Neural cell (in vitro differentiated cells): ENCODE measurements around the gene COPS8. TPM values are rescaled to one million over a fixed set of nuclear protein-coding genes. Genes with fewer than 3 reads are reported as not detected.

Experiments
- H2AFZ ChIP-seq: fragments of 200-600, 300-800 bp; sonication (generic), shearing (Covaris generic); 2 replicates; pipeline ENCODE4 v1.6.0; 2014; ENCODE audit warnings: low read depth, mild to moderate bottlenecking, antibody characterized with exemption, low read length, moderate library complexity
- H3F3A ChIP-seq: fragments of 200-600 bp; shearing (Covaris generic); 2 replicates; pipeline ENCODE4 v1.6.1; 2016; ENCODE audit warnings: mild to moderate bottlenecking, moderate library complexity, mixed read lengths, antibody characterized with exemption, low read length; ENCODE audit not compliant: insufficient read depth, poor library complexity, severe bottlenecking
- H3K27ac ChIP-seq: fragments of 200-600, 300-800 bp; sonication (generic), shearing (Covaris generic); 2 replicates; pipeline ENCODE4 v1.5.1; 2014; ENCODE audit warnings: mild to moderate bottlenecking, low read length, moderate library complexity
- H3K27me3 ChIP-seq: fragments of 300-800, 200-600 bp; sonication (generic), shearing (Covaris generic); 2 replicates; pipeline ENCODE4 v1.6.0; 2014; ENCODE audit warnings: mild to moderate bottlenecking, low read depth, low read length, moderate library complexity; ENCODE audit not compliant: insufficient read depth
- H3K36me3 ChIP-seq: fragments of 300-800, 200-600 bp; sonication (generic), shearing (Covaris generic); 2 replicates; pipeline ENCODE4 v1.5.1; 2014; ENCODE audit warnings: mild to moderate bottlenecking, antibody characterized with exemption, low read length, moderate library complexity; ENCODE audit not compliant: insufficient read depth
- H3K4me2 ChIP-seq: fragments of 300-800, 200-600 bp; sonication (generic), shearing (Covaris generic); 2 replicates; pipeline ENCODE4 v1.6.0; 2014; ENCODE audit warnings: mild to moderate bottlenecking, low read length
- H3K4me3 ChIP-seq: fragments of 300-800, 200-600 bp; sonication (generic), shearing (Covaris generic); 2 replicates; pipeline ENCODE4 v1.5.1; 2014; ENCODE audit warnings: mild to moderate bottlenecking, low read length, moderate library complexity
- H3K79me2 ChIP-seq: fragments of 200-600 bp; shearing (Covaris generic); replicated peaks from 2 replicates; pipeline ENCODE4 v1.6.0; 2014; ENCODE audit warnings: mild to moderate bottlenecking, low read length, moderate library complexity; ENCODE audit not compliant: insufficient read depth
- H3K9ac ChIP-seq: fragments of 300-800, 200-600 bp; sonication (generic), shearing (Covaris generic); 2 replicates; pipeline ENCODE4 v1.6.1; 2016; ENCODE audit warnings: mild to moderate bottlenecking, low read length, mixed read lengths
- H3K9me2 ChIP-seq: fragments of 200-600 bp; shearing (Covaris generic); 2 replicates; pipeline ENCODE4 v1.6.1; 2016; ENCODE audit warnings: mild to moderate bottlenecking, low read length, mixed read lengths; ENCODE audit not compliant: insufficient read depth
- H3K9me3 ChIP-seq: fragments of 200-600, 300-800 bp; sonication (generic), shearing (Covaris generic); 2 replicates; pipeline ENCODE4 v1.6.1; 2016; ENCODE audit warnings: mild to moderate bottlenecking, mixed run types, low read length, moderate library complexity, mixed read lengths
- H4K20me1 ChIP-seq: fragments of 200-600 bp; shearing (Covaris generic); 2 replicates; pipeline ENCODE4 v1.6.1; 2016; ENCODE audit warnings: mild to moderate bottlenecking, mixed run types; ENCODE audit not compliant: insufficient read depth
- CTCF ChIP-seq: fragments of 450-650 bp; IDR thresholded peaks from 2 replicates; pipeline ENCODE4 v1.5.1; 2014; ENCODE audit warnings: antibody characterized with exemption, mild to moderate bottlenecking, moderate library complexity; ENCODE audit not compliant: poor library complexity, severe bottlenecking
- EP300 ChIP-seq: fragments of 450-650 bp; conservative IDR thresholded peaks from 2 replicates; pipeline ENCODE4 v1.6.1; 2014; ENCODE audit warnings: antibody characterized with exemption, mild to moderate bottlenecking, moderate library complexity; ENCODE audit not compliant: poor library complexity, severe bottlenecking
- EZH2 ChIP-seq: fragments of 200-600, 300-800 bp; shearing (Covaris generic), sonication (generic); IDR thresholded peaks from 2 replicates; pipeline ENCODE4 v1.6.1; 2014; ENCODE audit warnings: antibody characterized with exemption, low read length, borderline replicate concordance, mild to moderate bottlenecking; ENCODE audit not compliant: insufficient read depth, poor library complexity, severe bottlenecking
- MXI1 ChIP-seq: fragments of 450-650 bp; conservative IDR thresholded peaks from 2 replicates; pipeline ENCODE4 v1.6.1; 2014; ENCODE audit warnings: antibody characterized with exemption, mild to moderate bottlenecking; ENCODE audit not compliant: poor library complexity, severe bottlenecking
- POLR2AphosphoS5 ChIP-seq: IDR thresholded peaks from 2 replicates; pipeline ENCODE4 v1.6.1; 2012
- RAD21 ChIP-seq: fragments of 450-650 bp; conservative IDR thresholded peaks from 2 replicates; pipeline ENCODE4 v1.6.1; 2014; ENCODE audit warnings: antibody characterized with exemption, mild to moderate bottlenecking, moderate library complexity
- REST ChIP-seq: IDR thresholded peaks from 2 replicates; pipeline ENCODE4 v1.6.1; 2012; ENCODE audit warnings: borderline replicate concordance
- SMC3 ChIP-seq: fragments of 450-650 bp; conservative IDR thresholded peaks from 2 replicates; pipeline ENCODE4 v1.6.1; 2014; ENCODE audit warnings: antibody characterized with exemption, mild to moderate bottlenecking, moderate library complexity; ENCODE audit not compliant: poor library complexity
- TAF1 ChIP-seq: IDR thresholded peaks from 2 replicates; pipeline ENCODE4 v1.6.1; 2012; ENCODE audit warnings: low read depth
- polyA plus RNA-seq: library from polyadenylated mRNA; depleted of rRNA; stranded (reverse); fragments of >200 nt; gene quantifications from 2 replicates; pipeline ENCODE4 v1.2.3, GENCODE V29; 2014

COPS8 gene
- polyA plus RNA-seq, 1 donor from 2014 or later, result 269 TPM

GRCh38 chr2:237132799-237133198 is 47.1 kb downstream of the COPS8 start:
- no peaks in the 10 kb centered on the region for H3K27me3 ChIP-seq

More at GRCh38 chr2:237132799-237133198, 47.1 kb downstream of the COPS8 start:
- no peak overlapping the region for H3K9ac ChIP-seq
- H3K4me2 ChIP-seq, result no peak overlapping the region
- H3K9me3 ChIP-seq, result no peaks in the 10 kb centered on the region
- H2AFZ ChIP-seq, result no peak overlapping the region
- no peaks in the 10 kb centered on the region for H3K36me3 ChIP-seq
- TF ChIP-seq RAD21 (no peak), EZH2 (no peak), MXI1 (no peak), CTCF (no peak), TAF1 (no peak), POLR2AphosphoS5 (no peak), EP300 (no peak), SMC3 (no peak), REST (no peak)
- no peak overlapping the region for H3K27ac ChIP-seq
- no peaks in the 10 kb centered on the region for H3K9me2 ChIP-seq
- H3F3A ChIP-seq, result no peaks in the 10 kb centered on the region
- no peaks in the 10 kb centered on the region for H4K20me1 ChIP-seq
- no peaks in the 10 kb centered on the region for H3K79me2 ChIP-seq
- no peak overlapping the region for H3K4me3 ChIP-seq
